LNCAP (cell line): Measurements from ENCODE around the gene INSM1.

Experiments used
- TF ChIP-seq, protein P1 (sequence below): fragments of 450-650 bp; IDR thresholded peaks from 2 replicates; pipeline ENCODE4 v1.5.1; 2017; ENCODE audit warnings: mild to moderate bottlenecking

INSM1 gene

DNA sequence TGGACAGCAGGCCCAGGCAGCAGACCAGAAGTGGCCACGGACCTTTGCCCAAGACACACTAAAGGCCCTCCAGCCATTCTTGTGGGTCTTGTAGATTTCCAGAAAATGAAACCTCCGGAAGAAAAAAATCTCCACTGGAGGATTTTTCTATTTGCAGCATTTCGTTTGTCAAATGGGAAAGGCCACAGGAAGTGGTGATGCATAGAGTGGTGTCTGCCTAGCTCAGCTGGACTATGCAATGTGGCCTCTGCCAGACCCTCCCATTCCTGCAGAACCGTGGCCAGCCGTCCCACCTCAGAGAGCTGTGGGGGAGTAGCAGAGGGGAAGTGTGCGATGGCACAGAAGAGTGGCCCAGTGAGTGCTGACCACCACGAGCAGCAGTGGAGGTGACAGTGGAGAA lies 24.0 kb upstream of the INSM1 start:
- TF ChIP-seq, protein P1, sequence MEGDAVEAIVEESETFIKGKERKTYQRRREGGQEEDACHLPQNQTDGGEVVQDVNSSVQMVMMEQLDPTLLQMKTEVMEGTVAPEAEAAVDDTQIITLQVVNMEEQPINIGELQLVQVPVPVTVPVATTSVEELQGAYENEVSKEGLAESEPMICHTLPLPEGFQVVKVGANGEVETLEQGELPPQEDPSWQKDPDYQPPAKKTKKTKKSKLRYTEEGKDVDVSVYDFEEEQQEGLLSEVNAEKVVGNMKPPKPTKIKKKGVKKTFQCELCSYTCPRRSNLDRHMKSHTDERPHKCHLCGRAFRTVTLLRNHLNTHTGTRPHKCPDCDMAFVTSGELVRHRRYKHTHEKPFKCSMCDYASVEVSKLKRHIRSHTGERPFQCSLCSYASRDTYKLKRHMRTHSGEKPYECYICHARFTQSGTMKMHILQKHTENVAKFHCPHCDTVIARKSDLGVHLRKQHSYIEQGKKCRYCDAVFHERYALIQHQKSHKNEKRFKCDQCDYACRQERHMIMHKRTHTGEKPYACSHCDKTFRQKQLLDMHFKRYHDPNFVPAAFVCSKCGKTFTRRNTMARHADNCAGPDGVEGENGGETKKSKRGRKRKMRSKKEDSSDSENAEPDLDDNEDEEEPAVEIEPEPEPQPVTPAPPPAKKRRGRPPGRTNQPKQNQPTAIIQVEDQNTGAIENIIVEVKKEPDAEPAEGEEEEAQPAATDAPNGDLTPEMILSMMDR: no peak

DNA sequence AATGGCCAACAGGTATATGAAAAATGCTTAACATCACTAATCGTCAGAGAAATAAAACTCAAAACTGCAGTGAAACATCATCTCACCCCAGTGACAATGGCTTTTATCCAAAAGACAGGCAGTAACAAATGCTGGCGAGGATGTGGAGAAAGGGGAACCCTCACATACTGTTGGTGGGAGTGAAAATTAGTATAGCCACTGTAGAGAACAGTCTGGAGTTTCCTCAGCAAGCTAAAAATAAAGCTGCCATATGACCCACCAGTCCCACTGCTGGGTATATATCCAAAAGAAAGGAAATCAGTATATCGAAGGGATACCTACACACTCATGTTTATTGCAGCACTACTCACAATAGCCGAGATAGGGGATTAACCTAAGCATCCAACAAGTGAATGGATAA lies 23.4 kb upstream of the INSM1 start:
- TF ChIP-seq, protein P1: no peak

DNA sequence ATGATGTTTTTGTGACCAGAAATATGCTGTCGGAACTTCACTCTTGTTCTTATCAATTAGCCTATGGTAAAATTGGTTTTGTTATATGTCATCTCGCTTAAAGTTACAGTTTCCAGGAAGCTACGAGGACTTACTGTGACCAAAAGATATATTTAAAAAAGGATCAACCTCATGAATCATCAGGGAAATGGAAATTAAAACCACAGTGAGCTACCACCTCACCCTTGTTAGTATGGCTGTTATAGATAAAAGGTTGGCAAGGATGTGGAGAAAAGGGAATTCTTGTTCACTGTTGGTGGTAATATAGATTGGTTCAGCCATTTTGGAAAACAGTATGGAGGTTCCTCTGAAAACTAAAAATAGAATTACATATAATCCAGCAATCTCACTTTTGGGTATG lies 14.3 kb upstream of the INSM1 start:
- TF ChIP-seq, protein P1: no peak

DNA sequence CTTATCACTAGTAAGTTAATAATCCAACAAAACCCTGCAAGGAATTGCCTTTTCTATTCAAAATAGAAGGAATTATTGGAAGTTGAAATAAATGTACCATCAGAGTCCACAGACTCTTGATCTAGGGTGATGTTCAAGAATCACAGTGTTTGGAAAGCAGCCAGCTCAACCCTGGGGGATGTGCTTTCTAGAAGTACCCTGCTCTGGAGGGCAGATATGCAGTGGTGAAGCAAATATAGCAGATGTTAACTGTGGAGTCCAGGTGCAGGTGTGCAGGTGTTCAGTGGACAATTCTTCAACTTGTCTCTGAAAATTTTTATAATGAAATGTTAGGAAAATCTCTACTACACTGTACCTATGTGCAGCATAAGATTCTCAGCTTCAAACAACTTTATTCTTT lies 9.1 kb upstream of the INSM1 start:
- TF ChIP-seq, protein P1: no peak

DNA sequence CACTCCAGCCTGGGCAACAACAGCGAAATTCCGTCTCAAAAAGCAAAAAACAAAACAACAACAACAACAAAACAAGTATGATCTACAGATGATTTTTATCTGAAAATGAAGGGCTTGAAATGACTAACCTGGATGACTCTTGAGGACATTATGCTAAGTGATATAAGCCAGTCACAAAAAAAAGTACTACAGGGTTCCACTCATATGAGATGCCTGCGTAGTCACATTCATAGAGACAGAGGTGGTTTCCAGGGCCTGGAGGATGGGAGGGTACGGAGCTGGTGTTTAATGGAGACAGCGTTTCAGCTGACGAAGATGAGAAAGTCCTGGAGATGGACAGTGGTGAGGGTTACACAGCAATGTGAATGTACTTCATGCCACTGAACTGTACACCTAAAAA lies 8.3 kb upstream of the INSM1 start:
- TF ChIP-seq, protein P1: no peak

DNA sequence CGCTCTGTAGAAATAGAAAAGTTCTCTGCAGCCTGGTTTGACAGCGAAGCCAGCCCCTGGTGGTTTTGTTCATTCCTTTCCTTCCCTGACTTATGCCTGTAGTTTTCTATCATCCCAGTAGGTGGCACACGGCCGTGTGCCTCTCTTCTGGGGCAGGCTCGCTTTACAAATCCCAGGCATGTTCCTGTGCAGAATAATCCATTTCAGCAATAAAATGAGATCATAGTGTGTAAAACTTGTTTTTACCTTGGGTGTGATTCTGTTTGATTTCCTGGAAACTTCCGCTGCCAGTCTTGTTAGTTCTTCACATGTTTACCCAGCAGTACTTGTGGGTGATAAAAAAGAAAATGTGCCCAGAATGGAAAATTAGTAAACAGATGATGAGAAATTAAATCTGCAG lies 7.4 kb upstream of the INSM1 start:
- TF ChIP-seq, protein P1: peak; percentile 90

DNA sequence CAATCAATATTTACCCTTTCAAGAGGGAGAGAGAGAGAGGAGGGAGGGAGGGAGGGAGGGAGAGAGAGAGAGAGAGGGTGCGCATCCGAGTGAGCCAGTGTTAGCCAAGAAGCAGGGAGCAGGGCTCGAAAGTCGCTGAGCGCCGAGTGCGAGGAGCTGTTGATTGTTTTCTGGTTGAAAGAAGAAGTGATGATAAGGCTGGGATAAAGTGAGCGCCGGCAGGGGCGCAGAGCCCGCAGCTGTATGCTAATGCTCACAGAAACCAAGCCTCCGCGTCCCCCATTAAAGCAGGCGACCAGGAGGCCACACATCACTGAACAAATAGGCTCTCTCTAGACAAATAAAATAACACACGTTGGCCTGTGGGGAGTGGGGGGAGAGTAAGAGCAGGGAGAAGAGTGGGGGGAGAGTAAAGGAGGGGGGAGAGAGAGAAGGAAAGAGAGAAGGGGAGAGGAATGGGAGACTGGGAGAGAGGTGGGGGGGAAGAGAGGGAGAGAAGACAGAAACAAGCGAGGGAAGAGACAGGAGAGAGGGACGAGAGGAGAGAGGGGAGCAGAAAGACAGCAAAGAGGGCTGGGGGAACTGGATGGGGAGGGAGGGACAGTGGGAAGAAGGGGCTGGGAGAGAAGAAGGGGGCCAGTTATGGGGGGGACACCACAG lies 5.0 kb upstream of the INSM1 start:
- TF ChIP-seq, protein P1: no peak

DNA sequence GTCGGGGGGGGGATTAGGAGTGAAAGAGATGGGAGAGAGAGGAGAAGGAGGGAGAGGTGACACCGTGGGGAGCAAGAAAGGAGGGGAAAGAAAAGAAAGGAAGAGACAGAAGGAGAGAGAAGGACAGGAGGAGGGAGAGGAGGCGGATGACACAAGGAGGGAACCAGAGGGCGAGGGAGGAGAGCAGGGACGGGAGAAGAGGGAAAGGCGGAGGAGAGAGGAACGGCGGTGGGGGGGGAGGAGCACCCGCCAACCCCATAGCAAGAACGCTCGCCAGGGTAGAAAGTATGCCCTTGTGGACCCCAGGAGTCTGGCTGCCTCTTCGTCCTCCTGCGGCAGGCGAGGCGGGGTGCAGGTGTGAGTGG lies 4.5 kb upstream of the INSM1 start:
- TF ChIP-seq, protein P1: no peak
